GM18951 (cell line): Measurements from ENCODE around the gene OR52I2.

ENCODE experiments used
- POLR2A ChIP-seq: IDR thresholded peaks from 4 replicates; pipeline ENCODE4 v1.6.1; 2011; ENCODE audit warnings: mild to moderate bottlenecking; ENCODE audit not compliant: insufficient read length, insufficient read depth; ENCODE audit errors: extremely low read depth
- in situ Hi-C: fragments of 300-500 bp; cut with MboI; formaldehyde crosslinking; loops from one replicate; pipeline ENCODE4 v1.12.0; 2022; ENCODE audit warnings: low sequenced_read_pairs, mixed read lengths, inconsistent platforms; ENCODE audit not compliant: unreplicated experiment

OR52I2 gene

GRCh38 chr11:4581443-4581842 is at the start of gene OR52I2:
TSS of gene OR52I2 (plus strand) at chr11:4581743.
- in situ Hi-C loops, result no loop called here
- TF ChIP-seq POLR2A, result no peak

DNA sequence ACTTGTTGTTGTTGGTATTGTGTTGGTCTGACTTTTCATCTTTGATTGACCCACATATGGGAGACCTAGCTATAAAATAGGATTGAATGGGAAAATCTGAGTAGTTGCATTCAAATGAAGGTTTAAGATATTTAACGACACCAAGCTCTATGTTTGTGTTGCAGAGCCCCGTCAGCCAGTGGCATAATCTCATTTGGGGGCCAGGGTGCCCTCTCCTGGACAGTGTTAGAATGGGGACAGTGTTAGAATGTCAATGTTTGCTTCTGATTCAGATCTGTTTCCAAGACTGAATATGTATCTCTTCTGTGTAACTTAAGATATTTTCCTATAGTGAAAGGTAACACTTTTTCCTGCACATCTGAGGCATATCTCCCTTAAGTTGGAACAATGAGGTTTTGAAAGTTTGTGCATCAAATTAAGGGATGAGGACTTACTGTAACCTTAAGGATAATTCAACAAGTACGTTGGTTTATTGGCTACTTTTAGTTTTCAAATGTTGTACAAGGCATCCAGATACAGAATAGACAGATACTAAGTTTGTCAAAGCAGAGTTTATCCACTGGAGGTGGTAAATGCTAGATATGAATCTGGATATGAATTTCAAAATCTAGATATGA is 41.8 kb upstream of the OR52I2 start:
- no peak for TF ChIP-seq POLR2A
- in situ Hi-C loops, result loop anchor here (10.0 kb wide), 1 partner anchor 355 kb away; no protein-coding TSS in a partner anchor

DNA sequence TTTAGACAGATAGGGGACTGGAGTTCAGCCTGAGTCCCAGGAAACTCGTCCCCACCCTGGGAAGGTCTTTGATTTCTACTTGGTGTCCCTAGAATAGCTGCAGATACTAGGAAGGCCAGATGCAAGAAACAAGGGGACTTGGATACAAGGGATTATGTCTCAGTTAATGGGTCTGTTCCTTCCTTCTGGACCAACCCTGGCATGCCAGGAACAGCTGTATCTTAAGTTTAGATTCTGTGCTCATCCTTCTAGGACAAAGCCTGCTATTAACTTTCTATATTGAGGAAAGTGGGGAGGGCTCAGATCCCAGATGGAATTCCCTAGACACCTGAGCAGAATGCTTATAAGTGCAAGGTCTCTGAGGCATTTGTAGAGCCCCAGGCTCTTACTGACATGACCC is 40.5 kb upstream of the OR52I2 start:
- in situ Hi-C loops, result loop anchor here (10.0 kb wide), 1 partner anchor 356 kb away; no protein-coding TSS in a partner anchor
- no peak for TF ChIP-seq POLR2A

- in situ Hi-C loops, result loop anchor here (10.0 kb wide), 1 partner anchor 359 kb away; no protein-coding TSS in a partner anchor
- no peak for TF ChIP-seq POLR2A
Measured at GRCh38 chr11:4543561-4543960, 38.0 kb upstream of the OR52I2 start.

GRCh38 chr11:4544891-4545290 is 36.7 kb upstream of the OR52I2 start, which contains the start of gene OR52M1:
TSS of gene OR52M1 (plus strand) at chr11:4545191. CDS start at chr11:4545191, 0 bp downstream.
- in situ Hi-C loops, result loop anchor here (10.0 kb wide), 1 partner anchor 360 kb away; no protein-coding TSS in a partner anchor

DNA sequence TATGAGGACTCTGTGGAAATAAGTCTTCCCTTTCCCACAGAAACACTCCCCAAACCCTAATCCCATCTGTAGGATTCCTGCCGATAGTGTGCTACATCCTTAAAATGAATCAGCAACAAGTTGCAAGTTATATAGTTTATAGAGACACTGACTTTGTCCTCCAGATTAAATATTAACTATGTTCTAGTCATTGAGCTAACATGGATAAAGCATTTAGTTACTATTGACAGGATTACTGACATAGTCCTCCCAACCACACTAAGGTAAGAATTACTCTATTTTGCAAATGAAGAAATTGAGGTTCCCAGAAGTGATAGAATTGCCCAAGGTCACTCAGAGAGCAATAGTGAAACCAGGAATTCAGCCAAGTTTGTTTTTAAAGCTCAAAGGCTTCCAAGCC is 34.7 kb upstream of the OR52I2 start:
- no peak for TF ChIP-seq POLR2A
- in situ Hi-C loops, result loop anchor here (10.0 kb wide), 1 partner anchor 362 kb away; no protein-coding TSS in a partner anchor

More at GRCh38 chr11:4544891-4545290, 36.7 kb upstream of the OR52I2 start, which contains the start of gene OR52M1:
- no peak for TF ChIP-seq POLR2A

DNA sequence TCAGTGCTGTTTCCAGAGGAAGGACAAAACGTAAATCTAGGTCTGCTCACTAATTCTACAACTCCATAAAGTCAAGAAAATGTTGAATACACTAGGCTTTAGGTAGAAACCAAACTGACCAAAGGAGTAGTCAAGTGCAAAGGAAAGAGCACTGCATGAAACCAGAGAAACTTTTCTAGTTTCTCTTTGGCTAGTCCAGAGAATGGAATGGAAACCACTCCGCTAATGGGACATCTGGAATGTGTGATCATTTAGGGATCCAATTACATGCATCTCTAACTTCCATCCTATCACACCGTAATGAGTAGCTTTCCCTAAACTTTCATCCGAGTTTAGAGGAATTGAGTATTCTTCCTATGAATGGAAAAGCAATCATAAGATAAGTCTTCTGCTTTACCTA is 34.1 kb upstream of the OR52I2 start:
- in situ Hi-C loops, result loop anchor here (10.0 kb wide), 1 partner anchor 363 kb away; no protein-coding TSS in a partner anchor
- TF ChIP-seq POLR2A, result no peak

- no peak for TF ChIP-seq POLR2A
- in situ Hi-C loops, result no loop called here
Measured at GRCh38 chr11:4551346-4551979, 30.1 kb upstream of the OR52I2 start.

DNA sequence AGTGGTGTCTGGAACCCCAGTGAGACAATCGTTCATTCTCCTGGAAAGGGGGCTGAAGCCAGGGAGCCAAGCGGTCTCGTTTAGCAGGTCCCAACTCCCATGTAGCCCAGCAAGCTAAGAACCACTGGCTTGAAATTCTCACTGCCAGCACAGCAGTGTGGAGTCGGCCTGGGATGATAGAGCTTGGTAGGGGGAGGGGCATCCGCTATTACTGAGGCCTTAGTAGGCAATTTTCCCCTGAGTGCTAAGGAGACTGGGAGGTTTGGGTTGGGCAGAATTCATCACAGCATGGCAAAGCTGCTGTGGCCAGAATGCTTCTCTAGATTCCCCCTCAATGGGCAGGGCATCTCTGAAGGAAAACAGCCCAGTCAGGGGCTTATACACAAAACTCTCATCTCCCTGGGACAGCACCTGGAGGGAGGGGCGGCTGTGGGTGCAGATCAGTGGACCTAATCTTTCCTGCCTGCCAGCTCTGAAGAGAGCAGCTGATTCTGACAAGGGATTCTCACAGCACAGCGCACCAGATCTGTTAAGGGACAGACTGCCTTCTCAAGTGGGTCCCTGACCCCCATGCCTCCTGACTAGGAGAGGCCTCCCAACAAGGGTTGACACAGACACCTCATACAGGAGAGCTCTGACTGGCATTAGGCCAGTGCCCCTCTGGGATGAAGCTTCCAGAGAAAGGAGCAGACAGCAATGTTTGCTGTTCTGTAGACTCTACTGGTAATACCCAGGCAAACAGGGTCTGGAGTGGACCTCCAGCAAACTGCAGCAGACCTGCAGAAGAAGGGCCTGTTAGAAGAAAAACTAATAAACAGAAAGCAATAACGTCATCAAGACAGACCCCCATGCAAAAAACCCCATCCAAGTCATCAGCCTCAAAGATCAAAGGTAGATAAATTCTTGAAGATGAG is 21.8 kb upstream of the OR52I2 start:
- in situ Hi-C loops, result no loop called here
- TF ChIP-seq POLR2A, result no peak

- no peak for TF ChIP-seq POLR2A
- in situ Hi-C loops, result no loop called here
Measured at GRCh38 chr11:4560467-4560866, 21.1 kb upstream of the OR52I2 start.

GRCh38 chr11:4565371-4565770 is 16.2 kb upstream of the OR52I2 start:
- no peak for TF ChIP-seq POLR2A
- in situ Hi-C loops, result no loop called here

- in situ Hi-C loops, result no loop called here
- TF ChIP-seq POLR2A, result no peak
Measured at GRCh38 chr11:4569075-4569474, 12.5 kb upstream of the OR52I2 start.

DNA sequence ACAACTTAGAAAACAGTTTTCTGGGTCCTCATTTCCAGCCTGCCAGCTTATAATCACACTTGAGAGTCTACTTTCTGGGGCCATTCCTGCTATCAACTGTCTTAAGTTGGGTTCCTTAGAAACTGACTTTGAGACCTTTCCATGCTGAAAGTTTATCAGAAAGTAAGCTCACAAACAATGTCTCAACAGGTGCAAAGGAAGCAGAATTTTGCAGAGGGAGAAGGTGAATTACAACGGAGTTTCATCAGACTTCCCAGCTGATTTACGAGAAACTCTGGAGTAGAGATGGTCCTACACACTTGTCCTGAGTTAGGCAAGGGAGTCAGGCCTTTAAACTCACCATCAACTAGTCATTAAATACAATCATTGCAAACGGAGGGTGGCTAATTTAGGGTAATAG is 4.7 kb upstream of the OR52I2 start:
- TF ChIP-seq POLR2A, result no peak
- in situ Hi-C loops, result no loop called here

DNA sequence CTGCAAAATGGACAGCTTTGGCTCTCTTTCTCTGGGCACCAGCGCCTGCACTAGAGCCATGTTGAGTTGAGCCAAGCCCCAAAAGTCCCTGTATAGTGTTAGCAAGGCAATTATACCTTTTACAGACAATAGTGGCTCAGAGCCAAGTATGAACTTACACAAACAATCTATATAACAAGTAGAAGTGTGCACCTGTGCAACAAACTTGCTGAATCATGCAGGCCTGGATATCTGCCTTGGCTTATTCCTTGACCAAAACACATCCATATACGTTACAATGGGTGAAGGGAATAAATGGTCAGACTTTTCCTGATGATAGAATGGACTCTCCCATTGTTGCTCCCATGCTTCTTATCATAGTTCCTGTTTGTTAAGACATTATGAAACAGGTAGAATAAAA is 3.8 kb upstream of the OR52I2 start:
- no peak for TF ChIP-seq POLR2A
- in situ Hi-C loops, result no loop called here
